GM18858 (cell line): ENCODE data around the gene IQUB.
"Not testable (repeated sequence)": the region's sequence is repeated elsewhere in the genome, so short reads cannot be mapped to it uniquely, and the experiment has no call there.

Source experiments
- ATAC-seq: cut with Tn5 transposase; IDR thresholded peaks from one replicate; pipeline ENCODE4 v1.9.1; 2021; ENCODE audit not compliant: unreplicated experiment

Gene IQUB

GRCh38 chr7:123494193-123494796 lies 40.1 kb downstream of the IQUB start:
- ATAC-seq = peak; percentile 73

GRCh38 chr7:123492485-123492884 lies 41.9 kb downstream of the IQUB start:
- peak; percentile 72 for ATAC-seq

- no peak for ATAC-seq
Measured at GRCh38 chr7:123485721-123486120, 48.7 kb downstream of the IQUB start.

- ATAC-seq = no peak
Measured at GRCh38 chr7:123485187-123485586, 49.2 kb downstream of the IQUB start.

- no peak for ATAC-seq
Measured at GRCh38 chr7:123484199-123484598, 50.2 kb downstream of the IQUB start.

- ATAC-seq = no peak
Measured at GRCh38 chr7:123480107-123480506, 54.3 kb downstream of the IQUB start.

- not testable (repeated sequence) for ATAC-seq
Measured at GRCh38 chr7:123478056-123478455, 56.3 kb downstream of the IQUB start.

- no peak for ATAC-seq
Measured at GRCh38 chr7:123472750-123473445, 61.5 kb downstream of the IQUB start.

- ATAC-seq = no peak
Measured at GRCh38 chr7:123472327-123472726, 62.1 kb downstream of the IQUB start.

- ATAC-seq = no peak
Measured at GRCh38 chr7:123468303-123468702, 66.1 kb downstream of the IQUB start.

- ATAC-seq = no peak
Measured at GRCh38 chr7:123463890-123464289, 70.5 kb downstream of the IQUB start.

- ATAC-seq = no peak
Measured at GRCh38 chr7:123460616-123461015, 73.8 kb downstream of the IQUB start.

- no peak for ATAC-seq
Measured at GRCh38 chr7:123455965-123456470, 78.4 kb downstream of the IQUB start.

- no peak for ATAC-seq
Measured at GRCh38 chr7:123440101-123440548, 94.3 kb downstream of the IQUB start.

GRCh38 chr7:123439191-123439590 lies 95.2 kb downstream of the IQUB start:
- ATAC-seq = no peak

GRCh38 chr7:123437447-123437995 lies 96.9 kb downstream of the IQUB start:
- no peak for ATAC-seq

GRCh38 chr7:123435080-123435700 lies 99.2 kb downstream of the IQUB start:
- no peak for ATAC-seq

- no peak for ATAC-seq
Measured at GRCh38 chr7:123433665-123434064, 100.7 kb downstream of the IQUB start.

- no peak for ATAC-seq
Measured at GRCh38 chr7:123432601-123433000, 101.8 kb downstream of the IQUB start.

- ATAC-seq = no peak
Measured at GRCh38 chr7:123431075-123431614, 103.2 kb downstream of the IQUB start.

- ATAC-seq = no peak
Measured at GRCh38 chr7:123425246-123425645, 109.1 kb downstream of the IQUB start.
